Activated T-cell treated with anti-CD3 and anti-CD28 coated beads, Interleukin-2, amount 50 U/mL, for 72 hours (primary cell): ENCODE measurements around the gene FBXO10. TPM values are rescaled to one million over a fixed set of nuclear protein-coding genes. Genes with fewer than 3 reads are reported as not detected.

ENCODE experiments used
- ATAC-seq, 2 donors: fragments of 150-1000 bp; cut with Tn5 transposase; replicated peaks in 1 of 2; 2 replicates each; pipeline ENCODE4 v1.10.0; 2021; ENCODE audit warnings: moderate library complexity in 2 of 2, mild to moderate bottlenecking in 1 of 2
- DNase-seq, 2 donors: peaks; one replicate each; pipeline ENCODE4 v3.0.0; 2021 to 2022; ENCODE audit warnings: mixed read lengths in 1 of 2
- H3K27ac Mint-ChIP-seq: one replicate; pipeline ENCODE4 v1.8.0; 2022; ENCODE audit warnings: mild to moderate bottlenecking, moderate library complexity, mixed read lengths
- H3K27me3 Mint-ChIP-seq: one replicate; pipeline ENCODE4 v1.8.0; 2022; ENCODE audit warnings: low read depth, mixed read lengths
- H3K36me3 Mint-ChIP-seq, 2 donors: one replicate each; pipeline ENCODE4 v1.8.0; 2022; ENCODE audit warnings: mixed read lengths in 2 of 2, mild to moderate bottlenecking in 1 of 2; ENCODE audit not compliant: insufficient read depth in 2 of 2
- H3K4me1 Mint-ChIP-seq: one replicate; pipeline ENCODE4 v1.8.0; 2022; ENCODE audit warnings: low read depth, mixed read lengths
- H3K4me3 Mint-ChIP-seq, 2 donors: one replicate each; pipeline ENCODE4 v1.8.0; 2022; ENCODE audit warnings: mild to moderate bottlenecking in 2 of 2, mixed read lengths in 2 of 2, moderate library complexity in 2 of 2
- H3K9me3 Mint-ChIP-seq, 2 donors: one replicate each; pipeline ENCODE4 v1.8.0; 2022; ENCODE audit warnings: mixed read lengths in 2 of 2
- total RNA-seq, 2 donors: library from RNA; stranded (reverse); gene quantifications; one replicate each; pipeline ENCODE4 v1.2.3, GENCODE V29; 2022

Gene FBXO10
- total RNA-seq, 2 donors from 2014 or later = 5.0 to 5.2 TPM

GRCh38 chr9:37582548-37583157, 6.5 kb upstream of the FBXO10 start:
- ATAC-seq (peak in 1 of 2 donors; percentile 43), DNase-seq (no peak)
- Mint-ChIP-seq H3K4me1 (peaks cover 9% of the 10 kb centered on the region), H3K36me3 (peaks cover 15 to 32% of the 10 kb centered on the region in 2 donors), H3K27me3 (no peaks in the 10 kb centered on the region), H3K27ac (no peak overlapping the region), H3K9me3 (no peaks in the 10 kb centered on the region), H3K4me3 (no peak overlapping the region)

GRCh38 chr9:37575511-37575914, 667 bp downstream of the FBXO10 start:
- Mint-ChIP-seq H3K36me3 (peaks cover 0 to 3% of the 10 kb centered on the region in 2 donors), H3K27me3 (no peaks in the 10 kb centered on the region), H3K9me3 (no peaks in the 10 kb centered on the region), H3K4me1 (peaks cover 9% of the 10 kb centered on the region), H3K4me3 (peak overlapping the region; percentile 77 to 81), H3K27ac (no peak overlapping the region)
- ATAC-seq (peak in 1 of 2 donors; percentile 11), DNase-seq (no peak)

- peaks cover 9% of the 10 kb centered on the region for H3K4me1 Mint-ChIP-seq
- H3K9me3 Mint-ChIP-seq = no peaks in the 10 kb centered on the region
- no peak for DNase-seq
- no peak for ATAC-seq
- no peak overlapping the region for H3K27ac Mint-ChIP-seq
- no peaks in the 10 kb centered on the region for H3K27me3 Mint-ChIP-seq
- H3K36me3 Mint-ChIP-seq = peaks cover 0 to 4% of the 10 kb centered on the region in 2 donors
- H3K4me3 Mint-ChIP-seq = peak overlapping the region in 1 of 2 donors; percentile 81
These were observed 1.2 kb downstream of the FBXO10 start for GRCh38 chr9:37575001-37575400.

GRCh38 chr9:37574241-37574721, 1.9 kb downstream of the FBXO10 start:
- ATAC-seq (no peak), DNase-seq (no peak)
- Mint-ChIP-seq H3K36me3 (peaks cover 0 to 4% of the 10 kb centered on the region in 2 donors), H3K27ac (no peak overlapping the region), H3K4me1 (peaks cover 9% of the 10 kb centered on the region), H3K9me3 (no peaks in the 10 kb centered on the region), H3K4me3 (no peak overlapping the region), H3K27me3 (no peaks in the 10 kb centered on the region)

GRCh38 chr9:37571282-37571681, 4.9 kb downstream of the FBXO10 start:
- no peak overlapping the region for H3K4me3 Mint-ChIP-seq
- H3K36me3 Mint-ChIP-seq = peaks cover 0 to 4% of the 10 kb centered on the region in 2 donors

GRCh38 chr9:37566716-37567115, 9.5 kb downstream of the FBXO10 start:
- no peak for DNase-seq
- ATAC-seq = no peak
- peaks cover 11 to 24% of the 10 kb centered on the region in 2 donors for H3K36me3 Mint-ChIP-seq

More at GRCh38 chr9:37571282-37571681, 4.9 kb downstream of the FBXO10 start:
- ATAC-seq = no peak
- peaks cover 1% of the 10 kb centered on the region for H3K4me1 Mint-ChIP-seq
- no peaks in the 10 kb centered on the region for H3K27me3 Mint-ChIP-seq
- no peaks in the 10 kb centered on the region for H3K9me3 Mint-ChIP-seq
- DNase-seq = no peak
- H3K27ac Mint-ChIP-seq = no peak overlapping the region

GRCh38 chr9:37565661-37566618, 10.2 kb downstream of the FBXO10 start:
- Mint-ChIP-seq H3K27me3 (no peaks in the 10 kb centered on the region), H3K27ac (no peak overlapping the region), H3K9me3 (peaks cover 2 to 4% of the 10 kb centered on the region in 2 donors), H3K36me3 (peaks cover 11 to 24% of the 10 kb centered on the region in 2 donors), H3K4me3 (no peak overlapping the region), H3K4me1 (no peaks in the 10 kb centered on the region)
- DNase-seq (no peak), ATAC-seq (no peak)

More at GRCh38 chr9:37566716-37567115, 9.5 kb downstream of the FBXO10 start:
- Mint-ChIP-seq H3K27ac (no peak overlapping the region), H3K9me3 (peaks cover 2 to 4% of the 10 kb centered on the region in 2 donors), H3K27me3 (no peaks in the 10 kb centered on the region), H3K4me3 (no peak overlapping the region), H3K4me1 (no peaks in the 10 kb centered on the region)

GRCh38 chr9:37564916-37565315, 11.3 kb downstream of the FBXO10 start:
- peaks cover 2 to 4% of the 10 kb centered on the region in 2 donors for H3K9me3 Mint-ChIP-seq
- H3K4me1 Mint-ChIP-seq = no peaks in the 10 kb centered on the region
- H3K27me3 Mint-ChIP-seq = no peaks in the 10 kb centered on the region
- no peak overlapping the region for H3K4me3 Mint-ChIP-seq
- peaks cover 11 to 23% of the 10 kb centered on the region in 2 donors for H3K36me3 Mint-ChIP-seq
- no peak overlapping the region for H3K27ac Mint-ChIP-seq
- no peak for ATAC-seq
- DNase-seq = no peak

GRCh38 chr9:37563806-37564513, 12.2 kb downstream of the FBXO10 start:
- no peak overlapping the region for H3K27ac Mint-ChIP-seq
- H3K36me3 Mint-ChIP-seq = peaks cover 11 to 23% of the 10 kb centered on the region in 2 donors
- H3K27me3 Mint-ChIP-seq = no peaks in the 10 kb centered on the region
- H3K4me3 Mint-ChIP-seq = no peak overlapping the region
- no peaks in the 10 kb centered on the region for H3K4me1 Mint-ChIP-seq
- H3K9me3 Mint-ChIP-seq = peaks cover 2 to 4% of the 10 kb centered on the region in 2 donors
- DNase-seq (no peak), ATAC-seq (no peak)

GRCh38 chr9:37562826-37563225, 13.4 kb downstream of the FBXO10 start:
- H3K4me1 Mint-ChIP-seq = no peaks in the 10 kb centered on the region
- ATAC-seq (no peak), DNase-seq (no peak)
- H3K4me3 Mint-ChIP-seq = no peak overlapping the region
- H3K9me3 Mint-ChIP-seq = peaks cover 2 to 4% of the 10 kb centered on the region in 2 donors
- peaks cover 11 to 20% of the 10 kb centered on the region in 2 donors for H3K36me3 Mint-ChIP-seq
- no peaks in the 10 kb centered on the region for H3K27me3 Mint-ChIP-seq
- H3K27ac Mint-ChIP-seq = no peak overlapping the region

GRCh38 chr9:37561682-37562081, 14.5 kb downstream of the FBXO10 start:
- H3K27me3 Mint-ChIP-seq = no peaks in the 10 kb centered on the region
- DNase-seq (no peak), ATAC-seq (no peak)
- H3K36me3 Mint-ChIP-seq = peaks cover 11 to 20% of the 10 kb centered on the region in 2 donors
- H3K4me3 Mint-ChIP-seq = no peak overlapping the region
- H3K27ac Mint-ChIP-seq = no peak overlapping the region
- peaks cover 2 to 4% of the 10 kb centered on the region in 2 donors for H3K9me3 Mint-ChIP-seq
- no peaks in the 10 kb centered on the region for H3K4me1 Mint-ChIP-seq

- Mint-ChIP-seq H3K27me3 (no peaks in the 10 kb centered on the region), H3K9me3 (peaks cover 2 to 4% of the 10 kb centered on the region in 2 donors), H3K36me3 (peaks cover 11 to 13% of the 10 kb centered on the region in 2 donors), H3K4me3 (no peak overlapping the region), H3K27ac (no peak overlapping the region), H3K4me1 (no peaks in the 10 kb centered on the region)
- ATAC-seq (no peak), DNase-seq (no peak)
These were observed 16.2 kb downstream of the FBXO10 start for GRCh38 chr9:37559855-37560592.
